Measurements from ENCODE around the gene CPEB1.
A peak's percentile ranks its signal among the peaks of the same experiment; 100 is the strongest.

Gene CPEB1

DNA sequence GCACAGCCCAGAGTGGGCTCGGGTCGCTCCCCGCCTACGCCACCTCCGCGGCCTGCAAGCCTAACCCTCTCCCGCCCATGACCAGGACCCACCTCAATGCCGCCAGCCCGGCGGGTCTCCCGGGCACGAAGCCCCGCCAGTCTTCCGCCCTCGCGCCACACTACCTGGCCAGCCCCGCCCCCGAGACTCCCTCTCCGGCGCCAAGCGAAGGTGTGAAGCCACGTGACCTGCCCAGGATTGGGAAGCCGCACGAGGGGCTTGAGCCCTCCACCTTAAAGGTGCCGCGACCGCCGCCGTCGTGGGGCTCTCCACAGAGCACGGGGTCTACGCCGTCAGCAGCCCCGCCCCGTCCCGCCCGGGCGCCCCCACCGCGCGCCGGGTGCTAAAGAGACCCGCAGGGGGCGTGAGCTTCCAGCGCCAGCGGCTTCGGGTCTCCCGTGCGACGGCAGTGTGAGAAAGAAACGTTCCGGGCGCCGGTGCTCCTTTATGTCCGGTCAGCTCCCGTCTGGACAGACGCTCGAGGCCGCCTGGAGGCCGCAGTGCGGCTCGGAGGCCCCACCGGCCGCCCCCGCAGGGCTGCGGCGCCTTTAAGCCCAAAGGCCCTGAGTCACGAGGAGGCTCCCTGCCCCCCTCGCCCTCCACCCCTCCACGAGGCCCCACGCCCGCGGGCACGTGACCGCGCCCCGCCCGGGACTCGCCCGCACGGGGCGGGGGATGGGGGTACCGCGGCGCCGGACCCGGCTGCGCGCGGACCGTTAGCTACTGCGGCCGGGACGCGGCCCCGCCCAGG is at the start of gene CPEB1:
Gene CPEB1, minus strand, starts transcription at position 319 of the 790 bp plus-strand sequence. CDS start 18,904 bp downstream, outside the sequence.
- peak in 1 of 3 experiments; percentile 19 for DNase-seq (ENCODE audit: low read depth in 2 of 3, low spot score in 2 of 3)

DNA sequence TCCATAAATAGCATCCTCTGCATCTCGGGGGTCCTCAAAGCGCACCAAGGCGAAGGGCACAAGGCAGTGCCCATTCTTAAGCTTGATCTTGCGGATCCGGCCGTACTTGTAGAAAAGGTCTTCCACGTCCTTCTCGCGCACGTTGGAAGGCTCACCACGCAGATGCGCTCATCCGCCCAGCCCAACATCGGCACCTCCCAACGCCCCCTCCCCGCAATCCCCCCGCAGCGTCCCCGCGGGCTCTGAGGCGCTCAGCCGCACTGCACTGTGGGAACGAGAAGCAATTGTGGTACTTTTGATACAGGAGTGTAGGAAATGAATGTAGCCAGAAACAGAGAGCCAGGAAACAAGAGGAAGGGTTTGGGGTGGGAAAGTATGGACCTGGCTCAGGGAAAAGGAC is 45.0 kb upstream of the CPEB1 start:
- no peak for DNase-seq (ENCODE audit: low read depth in 2 of 3, low spot score in 2 of 3)

DNA sequence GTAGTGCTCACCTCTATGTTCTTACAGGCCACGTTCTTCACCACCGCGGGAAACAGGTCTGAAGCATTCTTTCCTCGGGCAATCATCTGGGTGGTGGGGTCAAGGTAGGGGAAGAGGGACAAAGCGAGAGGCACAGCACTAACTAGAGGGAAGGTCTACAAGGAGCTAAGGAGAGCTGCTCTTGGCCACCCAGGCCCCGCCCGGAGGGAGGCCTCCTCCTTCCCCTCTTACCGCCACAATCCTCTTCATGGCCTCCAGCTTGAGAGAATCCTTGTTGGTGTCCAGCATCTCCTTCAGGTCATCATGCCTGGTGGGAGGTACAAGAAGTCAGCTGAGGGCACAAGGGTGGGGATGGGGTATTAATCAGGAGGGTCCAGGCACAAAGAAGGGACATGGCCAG is 42.0 kb upstream of the CPEB1 start:
- DNase-seq (ENCODE audit: low read depth in 2 of 3, low spot score in 2 of 3): no peak

DNA sequence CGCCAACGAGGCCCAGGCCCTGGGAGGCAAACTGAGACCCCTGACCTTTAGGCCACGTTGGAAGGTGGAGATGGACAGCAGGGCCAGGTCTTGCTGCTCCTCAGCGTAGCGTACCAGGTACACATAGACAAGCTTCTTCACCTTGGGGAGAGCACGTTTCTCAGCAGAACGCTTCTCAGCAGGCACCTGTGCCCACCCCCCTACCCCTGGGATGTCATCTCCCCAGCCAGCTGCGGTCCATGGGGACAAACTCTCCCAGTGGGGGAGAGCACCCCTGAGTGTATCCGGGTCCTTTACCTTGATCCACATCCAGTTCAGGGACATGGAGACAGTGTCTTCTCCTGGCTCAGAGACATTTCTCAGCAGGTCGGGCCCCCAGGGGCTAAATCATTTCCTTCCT is 41.5 kb upstream of the CPEB1 start:
- DNase-seq (ENCODE audit: low read depth in 2 of 3, low spot score in 2 of 3): no peak

DNA sequence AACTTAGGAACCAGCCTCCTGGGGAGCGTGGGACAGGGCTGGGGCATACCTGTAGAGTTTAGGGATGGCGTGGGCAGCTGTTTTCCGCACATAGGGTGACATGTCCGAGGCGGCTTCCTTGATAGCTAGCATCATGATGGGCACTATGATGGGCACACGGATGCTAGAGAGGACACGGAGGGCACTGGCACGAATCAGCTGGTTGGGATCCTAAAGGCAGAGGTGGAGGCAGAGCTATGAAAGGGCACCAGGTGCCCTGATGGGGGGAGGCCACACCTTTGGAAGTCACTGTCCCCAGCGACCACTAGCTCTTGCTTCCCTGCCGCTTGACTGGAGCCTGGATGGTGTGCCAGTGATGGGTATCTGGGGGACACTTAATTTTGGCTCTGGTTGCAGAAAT is 34.2 kb upstream of the CPEB1 start:
- no peak for DNase-seq (ENCODE audit: low read depth in 2 of 3, low spot score in 2 of 3)

DNA sequence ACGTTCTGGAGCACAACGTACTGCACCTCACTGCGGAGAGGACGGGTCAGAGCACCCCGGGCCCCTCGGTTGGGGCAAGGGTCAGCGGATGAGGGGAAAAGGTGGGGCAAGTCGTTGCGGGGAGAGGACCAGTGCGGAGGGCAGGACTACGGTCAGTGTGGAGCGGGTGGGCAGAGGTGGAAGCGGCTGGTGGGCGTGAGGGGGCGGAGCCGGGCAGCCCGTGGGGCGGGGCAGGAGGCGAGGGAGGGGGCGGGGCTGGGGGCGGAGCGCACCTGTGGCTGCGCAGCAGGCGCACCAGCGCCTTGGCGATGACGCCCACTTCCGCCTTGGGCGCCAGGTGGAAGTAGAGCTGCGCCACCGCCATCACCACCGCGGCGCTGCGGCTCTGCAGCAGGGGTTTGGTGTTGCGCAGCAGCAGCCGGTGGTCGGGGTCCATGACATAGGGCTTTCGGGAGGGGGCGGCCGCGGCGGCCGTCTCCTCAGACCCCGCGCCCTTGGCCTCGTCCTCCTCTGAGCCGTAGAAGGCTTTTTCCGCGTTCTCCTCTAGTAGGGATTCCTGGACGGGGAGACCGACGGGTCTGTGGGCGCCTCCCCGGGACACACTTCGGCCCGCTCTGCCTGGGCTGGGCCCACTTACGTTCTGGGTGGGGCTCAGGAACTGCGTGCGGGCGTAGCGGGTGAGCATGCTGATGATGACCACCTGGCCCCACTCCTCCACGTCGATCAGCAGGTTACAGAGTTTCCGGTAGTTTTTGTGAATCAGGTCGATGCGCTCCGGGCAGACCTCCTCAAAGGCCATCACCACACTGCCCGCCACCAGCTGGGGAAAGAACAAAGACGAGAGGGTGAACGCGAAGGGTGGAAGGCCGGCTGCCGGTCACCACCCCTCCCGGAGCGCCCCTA is 33.3 kb upstream of the CPEB1 start:
- peak; percentile 30 to 52 (median 42) for DNase-seq (ENCODE audit: low read depth in 2 of 3, low spot score in 2 of 3)

DNA sequence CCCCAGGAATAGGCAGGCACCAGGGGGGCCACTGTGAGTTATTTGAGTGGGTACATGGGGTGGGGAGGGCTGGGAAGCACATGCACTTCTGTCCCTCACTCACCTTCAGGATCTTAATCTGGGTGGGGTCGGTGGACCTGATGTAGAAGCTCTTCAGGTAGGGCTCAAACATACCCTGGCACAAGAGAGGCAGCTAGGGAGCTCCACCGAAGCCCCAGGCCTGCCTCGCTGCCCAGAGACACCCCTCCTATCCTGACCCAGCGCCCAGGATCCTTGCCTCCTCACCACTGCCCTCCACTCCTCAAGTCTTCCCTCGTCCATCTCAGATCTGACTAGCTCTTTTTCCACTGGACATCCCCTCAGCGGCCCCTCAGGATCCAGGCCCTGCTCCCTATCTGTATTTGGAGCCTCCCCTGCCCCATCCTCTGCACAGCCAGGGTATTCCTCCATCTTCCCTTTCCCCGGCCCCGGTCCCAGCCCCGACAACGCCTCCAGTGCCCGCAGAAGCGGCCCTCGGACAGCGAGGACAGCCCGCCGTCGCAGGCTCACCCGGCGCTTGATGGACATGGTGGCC is 32.5 kb upstream of the CPEB1 start:
- no peak for DNase-seq (ENCODE audit: low read depth in 2 of 3, low spot score in 2 of 3)

DNA sequence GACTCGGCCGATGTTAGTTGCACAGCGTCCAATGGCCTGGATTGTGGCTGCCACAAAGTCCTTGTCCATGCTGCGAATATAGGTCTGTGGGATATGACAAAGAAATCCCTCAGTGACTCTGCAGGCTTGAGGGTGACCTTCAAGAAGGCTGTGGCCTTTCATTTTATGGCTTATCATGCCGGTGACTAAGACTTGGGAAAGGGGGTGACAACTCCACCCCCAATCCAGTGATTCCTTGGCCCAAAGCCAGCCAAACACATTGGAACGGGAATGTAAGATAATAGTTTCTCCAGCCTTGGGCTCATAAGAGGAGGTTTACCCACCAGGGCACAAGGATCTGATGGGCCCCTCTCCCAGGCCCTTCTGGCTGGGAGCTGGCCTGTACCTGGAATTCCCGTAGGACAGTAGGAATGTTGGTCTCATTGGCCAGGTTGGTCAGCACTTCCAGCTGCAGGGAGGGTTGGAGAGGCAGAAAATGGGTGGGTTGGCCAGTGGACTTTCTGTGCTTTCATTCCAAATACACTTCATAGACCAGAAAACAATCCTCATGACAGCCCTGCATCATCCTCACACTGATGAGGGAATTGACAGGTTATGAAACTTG is 30.7 kb upstream of the CPEB1 start:
- DNase-seq (ENCODE audit: low read depth in 2 of 3, low spot score in 2 of 3): no peak

DNA sequence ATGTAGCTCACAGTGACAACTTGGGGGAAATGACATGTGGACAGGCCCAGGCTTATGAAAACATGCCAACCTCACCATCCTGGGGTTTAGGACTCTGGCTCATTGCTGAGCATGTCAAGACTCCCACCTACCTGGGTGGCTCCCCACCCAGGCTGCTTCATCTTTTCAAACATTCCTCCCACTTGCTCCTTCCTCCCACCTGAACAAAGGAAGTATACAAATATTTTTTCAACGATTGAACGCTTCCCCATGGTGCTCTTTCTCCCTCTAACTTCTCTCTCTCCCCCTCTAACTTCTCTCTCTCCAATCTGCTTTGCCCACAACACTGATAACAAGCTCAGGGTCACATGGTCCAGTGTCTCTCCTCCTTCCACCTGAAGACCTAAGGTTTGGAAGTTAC is 27.7 kb upstream of the CPEB1 start:
- no peak for DNase-seq (ENCODE audit: low read depth in 2 of 3, low spot score in 2 of 3)

DNA sequence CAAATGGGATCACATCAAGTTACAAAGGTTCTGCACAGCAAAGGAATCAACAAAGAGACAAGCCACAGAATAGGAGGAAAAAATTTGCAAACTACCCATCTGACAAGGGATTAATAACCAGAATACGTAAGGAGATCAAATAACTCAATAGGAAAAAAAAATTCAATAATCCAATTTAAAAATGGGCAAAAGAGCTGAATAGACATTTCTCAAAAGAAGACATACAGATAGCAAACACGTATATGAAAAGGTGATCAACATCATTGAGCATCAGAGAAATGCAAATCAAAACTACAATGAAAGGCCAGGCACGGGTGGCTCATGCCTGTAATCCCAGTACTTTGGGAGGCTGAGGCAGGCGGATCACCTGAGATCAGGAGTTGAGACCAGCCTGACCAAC is 23.5 kb upstream of the CPEB1 start:
- no peak for DNase-seq (ENCODE audit: low read depth in 2 of 3, low spot score in 2 of 3)

DNA sequence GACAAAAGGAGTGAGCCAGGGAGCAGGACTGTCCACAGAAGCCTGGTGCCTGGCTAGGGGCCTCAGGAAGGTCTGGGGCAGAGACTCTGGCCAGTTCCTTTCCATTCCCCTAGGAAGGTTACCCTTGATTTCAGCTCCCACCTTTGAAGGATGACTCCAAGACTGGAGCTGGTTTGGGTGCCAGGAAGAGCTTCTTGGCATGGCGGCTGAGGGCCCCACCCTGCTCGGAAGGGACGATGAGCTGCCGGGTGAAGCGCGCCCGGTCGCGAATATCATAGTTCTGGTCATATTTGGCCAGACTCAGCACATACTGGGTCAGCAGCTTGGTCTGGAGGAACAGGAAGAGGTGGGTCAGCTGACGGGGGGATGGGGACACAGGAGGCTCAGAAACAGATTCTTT is 19.4 kb upstream of the CPEB1 start:
- no peak for DNase-seq (ENCODE audit: low read depth in 2 of 3, low spot score in 2 of 3)

DNA sequence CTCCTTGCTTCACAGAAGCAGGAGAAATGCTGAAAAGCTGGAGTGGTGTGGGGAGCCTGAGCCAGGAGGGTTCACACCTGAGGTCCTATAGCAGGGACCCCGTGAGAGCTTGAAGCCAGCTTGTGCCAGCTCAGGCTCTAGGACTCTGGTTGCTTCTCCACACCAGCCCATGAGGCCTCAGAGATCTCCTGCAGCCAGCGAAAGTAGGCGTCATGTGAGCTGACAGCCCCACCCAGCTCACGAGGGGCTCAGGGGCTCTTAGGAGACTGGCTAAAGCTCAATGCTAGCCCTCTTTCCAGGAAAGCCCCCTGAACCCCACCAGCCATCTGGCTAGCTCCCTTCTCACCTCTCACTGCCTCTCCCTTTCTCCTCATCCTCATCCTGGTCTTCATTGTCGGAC is 16.9 kb upstream of the CPEB1 start:
- no peak for DNase-seq (ENCODE audit: low read depth in 2 of 3, low spot score in 2 of 3)

DNA sequence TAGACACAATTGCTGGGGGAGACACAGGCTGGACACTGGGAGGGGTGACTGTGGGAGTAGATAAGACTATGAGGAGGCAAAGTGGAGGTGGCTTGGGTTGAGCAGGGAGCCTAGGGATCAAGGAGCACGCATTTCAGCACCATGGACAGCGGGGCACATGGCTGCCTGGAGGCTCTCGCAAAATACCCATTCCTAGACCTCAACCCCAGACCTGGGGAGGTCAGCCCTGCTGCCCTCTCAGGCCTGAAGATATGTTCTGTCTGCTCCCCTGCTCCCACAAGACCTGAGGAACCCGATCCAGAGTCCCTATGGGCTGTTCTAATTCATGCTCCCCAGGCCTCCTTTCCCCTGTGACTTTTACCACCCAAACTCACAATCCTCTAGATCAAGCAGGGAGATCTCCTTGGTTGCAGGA is 16.0 kb upstream of the CPEB1 start:
- peak in 1 of 3 experiments; percentile 38 for DNase-seq (ENCODE audit: low read depth in 2 of 3, low spot score in 2 of 3)

DNA sequence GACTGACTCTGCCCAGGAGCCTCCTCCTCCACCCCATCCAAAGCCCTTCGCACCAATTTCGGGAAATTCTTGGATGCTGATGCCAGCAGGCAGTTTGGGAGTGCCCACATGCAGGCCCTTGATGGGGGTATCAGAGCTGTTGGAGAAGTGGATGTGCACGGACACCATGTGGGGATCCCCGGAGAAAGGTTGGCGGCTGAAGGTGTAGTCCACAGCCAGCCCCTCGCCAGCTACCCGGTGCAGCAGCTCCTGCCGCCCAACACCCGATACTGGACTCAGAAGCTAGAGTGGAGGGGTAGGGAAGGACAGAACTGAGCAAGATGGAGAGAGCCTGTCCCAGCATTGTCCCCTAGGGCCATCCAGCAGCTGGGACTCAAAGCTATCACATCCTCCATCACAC is 15.5 kb upstream of the CPEB1 start:
- DNase-seq (ENCODE audit: low read depth in 2 of 3, low spot score in 2 of 3): no peak

DNA sequence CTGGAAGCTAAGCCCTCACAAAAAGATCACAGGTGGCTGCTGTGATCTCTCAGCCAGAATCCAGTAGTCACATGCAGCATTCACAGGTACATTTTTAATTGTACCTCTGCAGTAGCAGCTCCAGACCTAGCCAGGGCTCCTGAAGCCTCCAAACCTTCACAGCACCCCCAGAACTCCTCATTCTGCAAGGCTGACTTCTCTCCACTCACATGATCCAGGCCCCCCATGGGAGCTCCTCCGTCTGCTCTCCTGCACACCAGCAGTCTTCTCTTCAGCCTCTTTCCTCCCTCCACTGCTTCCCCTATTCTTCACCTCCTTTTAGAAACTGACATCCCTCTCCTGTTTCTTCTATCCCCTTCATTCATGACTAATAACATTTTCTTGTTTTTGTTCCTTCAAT is 13.2 kb upstream of the CPEB1 start:
- no peak for DNase-seq (ENCODE audit: low read depth in 2 of 3, low spot score in 2 of 3)

DNA sequence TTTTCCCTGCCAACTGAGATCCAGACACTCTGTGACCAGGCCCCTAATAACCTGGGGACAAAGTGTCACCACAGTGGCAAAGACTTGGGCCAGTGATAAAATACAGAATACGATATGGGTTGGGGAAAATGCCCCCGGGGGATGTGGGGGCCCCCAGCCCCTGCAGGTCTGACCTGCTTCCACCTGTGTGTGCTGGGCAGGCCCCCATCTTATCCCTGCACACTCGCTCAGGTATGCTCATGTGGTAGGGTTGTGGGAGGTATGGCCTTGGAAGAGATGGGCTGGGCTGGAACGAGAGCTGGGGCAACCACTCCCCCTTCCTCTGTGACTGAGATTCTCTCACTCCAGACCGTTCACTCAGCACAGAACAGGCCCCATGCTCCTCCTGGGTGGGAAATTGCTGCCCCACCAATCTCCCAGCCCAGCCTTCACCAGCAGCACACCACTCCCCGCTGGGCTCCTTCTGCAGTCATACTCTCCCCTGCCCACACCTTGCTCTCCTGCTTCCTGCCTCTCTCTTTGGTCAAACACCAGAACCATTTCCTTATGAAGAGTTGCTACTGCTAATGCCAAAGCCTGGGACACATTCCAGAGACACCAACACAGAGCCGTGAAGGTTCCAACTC is 9.6 kb upstream of the CPEB1 start:
- DNase-seq (ENCODE audit: low read depth in 2 of 3, low spot score in 2 of 3): no peak

DNA sequence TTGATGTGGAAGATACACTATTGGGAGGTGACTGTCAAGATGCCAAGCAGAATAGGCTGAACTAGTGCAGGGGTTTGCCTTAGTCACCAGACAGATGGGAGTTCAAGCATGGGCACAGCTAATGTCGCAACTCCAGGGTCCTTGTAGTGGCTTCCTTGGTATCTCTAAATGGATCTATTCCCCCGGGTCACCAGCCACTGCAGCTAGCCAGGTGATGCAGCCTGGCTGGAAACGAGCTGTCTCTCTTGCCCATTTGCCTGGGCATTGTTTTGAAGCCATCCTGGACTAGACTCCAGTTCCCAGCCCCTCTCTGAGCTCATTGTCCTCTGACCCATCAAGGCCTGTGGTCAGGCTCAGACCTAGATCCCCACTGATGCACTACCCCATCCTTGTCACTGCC is 8.4 kb upstream of the CPEB1 start:
- no peak for DNase-seq (ENCODE audit: low read depth in 2 of 3, low spot score in 2 of 3)

DNA sequence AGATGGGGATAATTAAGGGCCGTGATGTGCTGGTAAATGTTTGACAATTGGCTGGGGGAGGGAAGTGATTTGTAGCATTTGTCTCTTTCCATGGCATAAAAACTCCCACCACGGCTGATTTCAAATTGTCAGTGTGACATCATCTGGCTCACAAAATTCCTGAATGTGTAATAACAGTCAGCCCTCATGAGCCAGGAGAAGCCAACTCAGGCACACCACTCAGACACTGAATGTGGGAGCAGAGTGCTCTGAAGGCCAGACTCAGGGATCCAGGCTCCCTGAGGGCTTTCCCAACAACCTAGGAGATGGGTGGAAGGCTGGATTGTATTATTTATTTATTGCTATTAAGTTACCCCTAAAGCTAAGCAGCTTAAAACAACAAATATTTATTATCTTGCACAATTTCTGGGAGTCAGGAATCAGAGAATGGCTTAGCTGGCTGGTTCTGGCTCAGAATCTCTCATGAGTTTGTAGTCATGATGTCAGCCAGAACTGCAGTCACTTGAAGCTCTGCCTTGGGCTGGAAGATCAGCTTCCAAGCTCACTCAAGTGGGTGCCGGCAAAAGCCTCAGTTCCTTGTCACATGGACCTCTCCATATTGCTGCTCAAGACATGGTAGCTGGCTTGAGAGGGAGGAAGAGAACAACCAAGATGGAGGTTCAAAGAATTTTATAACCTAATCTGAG is 6.5 kb upstream of the CPEB1 start:
- DNase-seq (ENCODE audit: low read depth in 2 of 3, low spot score in 2 of 3): no peak

DNA sequence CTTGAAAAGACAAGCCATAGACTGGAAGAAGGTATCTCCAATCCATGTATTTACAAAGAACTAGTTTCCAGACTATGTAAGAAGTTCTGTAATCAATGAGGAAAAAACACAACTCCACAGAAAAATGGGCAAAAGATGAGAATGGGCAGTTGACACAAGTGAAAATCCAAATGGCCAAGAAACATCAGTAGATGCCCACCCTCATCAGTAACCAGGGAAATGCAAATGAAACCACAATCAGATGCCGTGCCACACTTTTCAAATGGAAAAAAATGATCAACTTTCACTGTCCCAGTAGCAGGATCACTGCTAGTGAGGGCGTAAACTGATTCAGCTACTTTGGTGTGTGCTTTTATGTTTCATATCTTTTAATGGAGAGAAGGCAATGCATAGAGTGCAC is 4.5 kb upstream of the CPEB1 start:
- DNase-seq (ENCODE audit: low read depth in 2 of 3, low spot score in 2 of 3): no peak

DNA sequence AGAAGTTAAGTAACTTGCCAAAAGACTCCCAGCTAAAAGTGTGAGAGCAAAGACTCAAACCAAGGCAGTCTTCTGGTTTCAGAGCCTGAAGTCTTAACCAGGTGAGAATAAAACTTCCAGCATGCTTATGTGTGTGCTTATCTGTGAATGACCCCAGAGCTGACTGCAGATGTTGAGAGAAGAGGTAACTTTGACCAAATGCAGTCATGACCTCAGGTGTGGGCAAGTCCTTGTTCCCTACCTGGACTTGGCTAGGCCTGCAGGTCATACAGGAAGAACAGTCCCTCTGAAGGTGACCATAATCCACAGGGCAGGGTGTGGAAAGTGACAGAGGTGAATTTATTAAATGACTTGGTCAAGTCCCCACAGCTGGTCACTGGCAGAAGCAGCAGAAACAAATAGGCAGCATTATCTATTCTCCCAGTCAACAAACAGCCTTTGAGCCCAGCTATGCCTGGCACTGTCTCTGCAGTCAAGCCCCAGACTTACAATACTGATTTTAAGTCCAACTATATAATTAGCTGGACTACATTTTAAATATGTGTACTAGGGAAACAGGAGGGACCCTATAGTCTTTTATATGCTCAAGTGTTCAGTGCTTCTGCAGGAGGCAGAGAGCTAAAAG is 3.0 kb upstream of the CPEB1 start:
- no peak for DNase-seq (ENCODE audit: low read depth in 2 of 3, low spot score in 2 of 3)

Data from activated CD8-positive, alpha-beta memory T cell treated with anti-CD3 and anti-CD28 coated beads for 48 hours (primary cell).